DMS79 (cell line): ENCODE data around the gene ARHGAP27.

Experiments used
- DNase-seq: peaks from one replicate; lab custom pipeline; 2025; lab: John Stamatoyannopoulos, UW

Gene ARHGAP27

DNA sequence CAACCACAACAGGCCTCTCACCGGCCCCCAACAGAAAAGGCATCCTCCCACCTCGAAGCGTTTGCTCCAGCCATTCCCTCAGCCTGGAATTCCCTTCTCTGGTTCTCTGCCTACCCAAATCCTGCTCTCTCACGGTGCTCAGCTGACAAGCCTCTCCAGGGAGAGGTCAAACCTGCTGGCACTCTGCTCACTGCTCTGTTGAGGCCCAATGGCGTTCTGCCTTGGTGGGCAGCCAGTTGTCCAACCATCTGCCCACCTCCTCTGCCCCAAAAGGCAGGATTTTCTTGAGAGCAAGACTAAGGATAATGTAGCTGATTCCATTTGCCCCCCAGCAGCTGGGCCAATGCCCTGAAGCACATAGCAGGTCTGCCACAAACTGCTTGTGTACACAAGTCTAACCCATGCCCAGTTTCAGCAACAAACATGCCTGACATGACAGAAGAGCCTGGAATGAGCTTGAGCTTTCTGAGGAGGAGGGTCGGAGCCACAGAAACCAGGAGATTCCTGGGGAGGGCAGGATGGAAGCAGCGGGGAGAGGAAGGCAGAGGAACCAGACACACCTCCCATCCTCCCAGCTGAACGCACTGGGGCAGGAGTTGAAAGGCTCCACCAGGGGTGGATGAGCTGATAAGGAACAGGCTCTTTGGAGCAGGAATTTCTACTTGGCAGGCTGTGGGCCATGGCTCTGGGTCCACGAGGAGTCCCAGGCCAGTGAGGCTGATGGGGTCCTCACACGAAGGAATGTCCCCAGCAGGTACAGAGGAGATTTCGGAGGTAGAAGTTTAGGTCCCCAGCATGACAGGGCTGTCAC, 23.9 kb downstream of the ARHGAP27 start:
- DNase-seq = no peak

GRCh38 chr17:45406107-45406506, 26.6 kb downstream of the ARHGAP27 start:
- no peak for DNase-seq

DNA sequence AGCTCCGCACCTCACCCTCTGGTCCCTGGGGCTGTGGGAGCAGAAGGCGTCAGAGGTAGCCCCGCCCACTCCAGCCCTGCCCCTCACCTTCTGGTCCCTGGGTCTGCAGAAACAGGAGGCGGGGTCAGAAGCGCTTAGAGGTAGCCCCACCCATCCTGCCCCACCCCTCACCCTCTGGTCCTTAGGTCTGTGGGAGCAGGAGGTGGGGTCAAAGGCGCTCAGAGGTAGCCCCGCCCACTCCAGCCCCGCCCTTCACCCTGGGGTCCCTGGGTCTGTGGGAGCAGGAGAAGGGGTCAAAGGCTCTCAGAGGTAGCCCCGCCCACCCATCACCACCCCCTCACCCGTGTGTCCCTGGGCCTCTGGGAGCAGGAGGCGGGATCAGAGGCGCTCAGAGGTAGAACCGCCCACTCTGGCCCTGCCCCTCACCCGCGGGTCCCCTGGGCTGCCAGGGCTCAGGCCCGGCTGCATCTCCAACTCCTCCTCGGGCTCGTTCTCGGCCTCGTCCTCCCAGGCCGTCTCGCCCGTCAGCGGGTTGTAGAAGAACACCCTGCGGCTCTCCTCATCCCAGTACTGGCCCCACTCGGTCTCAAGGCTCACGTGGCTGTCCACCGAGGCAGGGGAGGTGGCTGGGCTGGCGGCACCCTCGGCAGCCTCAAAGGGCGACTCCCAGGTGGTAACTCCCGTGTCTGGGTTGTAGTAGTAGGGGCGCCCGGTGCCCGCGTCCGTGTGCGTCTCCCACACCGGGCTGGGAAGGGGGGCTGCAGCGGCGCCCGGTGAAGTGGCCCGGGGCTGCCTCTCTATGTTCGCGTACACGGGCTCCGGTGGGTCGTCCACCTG, 27.2 kb downstream of the ARHGAP27 start:
- DNase-seq = no peak

GRCh38 chr17:45404870-45405249, 27.8 kb downstream of the ARHGAP27 start:
- DNase-seq = no peak

DNA sequence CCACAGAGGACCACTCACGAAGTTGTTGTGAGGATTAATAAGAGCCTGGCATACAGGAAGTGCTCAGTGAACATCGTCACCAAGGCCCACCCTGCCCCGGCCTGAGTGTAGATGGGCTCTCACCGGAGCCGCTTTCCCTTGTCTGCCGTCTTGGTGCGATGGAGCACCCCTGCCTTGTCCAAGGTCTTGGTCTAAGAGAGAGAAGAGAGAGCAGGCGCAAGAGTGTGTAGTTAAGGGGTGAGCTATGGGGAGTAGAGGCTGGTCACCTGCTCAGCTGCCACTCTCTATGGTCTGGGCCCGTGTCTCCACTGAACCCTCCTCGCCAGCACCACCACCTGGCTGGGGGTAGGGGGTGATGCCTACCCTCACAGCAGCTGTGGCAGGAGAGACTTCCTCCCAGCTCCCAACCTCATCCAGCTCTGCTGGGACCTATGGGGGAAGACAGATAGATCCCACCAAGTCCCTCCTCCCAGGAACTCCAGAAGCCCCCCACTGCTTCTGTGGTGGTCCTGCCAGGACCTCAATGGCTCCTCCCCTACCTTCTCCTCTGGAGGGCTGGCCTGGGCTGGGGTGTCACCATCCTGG, 28.7 kb downstream of the ARHGAP27 start:
- no peak for DNase-seq

GRCh38 chr17:45402916-45403315, 29.8 kb downstream of the ARHGAP27 start:
- no peak for DNase-seq

- no peak for DNase-seq
Measured at GRCh38 chr17:45398800-45399199, 33.9 kb downstream of the ARHGAP27 start.

GRCh38 chr17:45397796-45398195, 34.9 kb downstream of the ARHGAP27 start:
- DNase-seq = no peak

DNA sequence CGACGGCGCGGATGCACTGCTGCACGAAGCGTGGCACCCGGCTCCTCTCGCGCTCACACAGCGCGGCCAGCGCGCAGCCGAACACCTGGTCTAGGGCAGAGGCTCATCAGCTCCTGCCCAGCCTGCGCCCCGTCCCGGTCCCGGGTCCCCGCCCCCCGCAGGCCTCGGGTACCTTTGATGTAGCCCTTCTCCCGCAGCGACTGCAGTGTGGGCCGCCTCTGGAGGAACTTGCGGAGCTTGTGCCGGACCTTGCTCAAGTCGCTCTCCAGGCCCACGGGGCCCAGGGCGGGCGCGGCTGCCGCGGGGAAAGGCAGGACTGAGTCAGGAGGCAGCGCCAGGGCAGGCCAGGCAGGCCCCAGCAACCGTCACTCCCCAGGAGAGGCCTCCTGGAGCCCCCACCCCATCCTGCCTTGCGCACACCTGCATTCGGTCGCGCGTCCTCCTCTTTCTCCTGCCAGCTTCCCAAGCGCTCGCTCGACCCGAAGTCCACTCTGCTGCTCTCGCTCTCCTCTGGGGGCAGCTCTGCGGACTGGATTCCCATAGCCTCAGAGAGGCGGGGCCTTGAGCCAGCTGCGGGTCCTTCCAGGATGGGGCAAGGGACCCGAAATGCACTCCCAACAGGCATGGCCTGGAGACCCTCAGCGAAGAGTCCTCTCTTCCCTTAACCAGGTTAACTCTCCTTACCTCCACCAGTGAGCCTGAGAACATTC, 36.0 kb downstream of the ARHGAP27 start:
- DNase-seq = no peak

GRCh38 chr17:45395569-45396415, 36.9 kb downstream of the ARHGAP27 start:
- no peak for DNase-seq

DNA sequence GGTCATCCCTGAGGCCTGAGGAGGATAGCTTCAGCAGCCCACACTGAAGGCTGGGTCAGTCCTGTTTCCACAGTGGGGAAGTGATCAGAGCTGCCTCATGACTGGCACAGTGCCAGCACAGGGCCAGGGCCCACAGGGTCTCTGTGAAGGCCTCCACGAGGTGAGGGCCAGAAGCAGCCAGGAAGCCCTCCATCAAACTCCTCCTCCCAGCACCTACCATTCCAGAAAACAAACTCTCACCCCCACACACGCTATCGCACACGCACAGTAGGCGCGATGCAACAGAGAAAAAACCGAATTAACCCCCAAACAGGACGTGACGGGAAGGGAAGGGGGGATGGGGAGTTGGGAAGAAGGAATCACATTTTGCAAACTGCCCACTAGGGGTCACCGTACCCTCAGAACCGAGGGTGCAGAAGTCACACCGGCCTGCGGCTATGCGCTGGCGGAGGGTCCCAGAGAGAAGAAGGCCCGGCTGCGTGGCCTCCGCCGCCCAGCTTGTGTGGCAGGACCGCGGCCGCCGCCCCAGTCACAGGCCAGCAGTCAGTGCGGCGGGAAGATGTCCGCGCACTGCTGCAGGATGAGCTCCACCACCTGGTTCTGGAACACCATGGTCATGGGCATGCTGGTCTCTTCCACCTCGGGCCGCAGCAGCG, 37.6 kb downstream of the ARHGAP27 start:
- DNase-seq = peak; percentile 19

GRCh38 chr17:45394564-45394912, 38.1 kb downstream of the ARHGAP27 start:
- no peak for DNase-seq

- DNase-seq = no peak
Measured at GRCh38 chr17:45394091-45394490, 38.6 kb downstream of the ARHGAP27 start.

GRCh38 chr17:45393411-45393810, 39.3 kb downstream of the ARHGAP27 start:
- DNase-seq = no peak

DNA sequence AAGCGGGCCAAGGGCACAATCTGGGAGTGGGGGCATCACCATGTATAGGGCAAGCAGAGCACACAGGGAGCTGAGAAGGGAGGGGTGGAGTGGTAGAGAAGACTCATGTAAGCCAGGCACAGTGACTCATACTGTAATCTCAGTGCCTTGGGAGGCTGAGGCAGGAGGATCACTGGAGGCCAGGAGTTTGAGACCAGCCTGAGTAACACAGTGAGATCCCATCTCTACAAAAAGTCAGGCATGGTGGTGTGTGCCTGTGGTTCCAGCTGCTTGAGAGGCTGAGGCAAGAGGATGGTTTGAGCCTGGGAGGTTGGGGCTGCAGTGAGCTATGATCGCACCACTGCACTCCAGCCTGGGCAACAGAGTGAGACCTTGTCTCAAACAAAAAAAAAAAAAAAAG, 40.8 kb downstream of the ARHGAP27 start:
- DNase-seq = no peak

DNA sequence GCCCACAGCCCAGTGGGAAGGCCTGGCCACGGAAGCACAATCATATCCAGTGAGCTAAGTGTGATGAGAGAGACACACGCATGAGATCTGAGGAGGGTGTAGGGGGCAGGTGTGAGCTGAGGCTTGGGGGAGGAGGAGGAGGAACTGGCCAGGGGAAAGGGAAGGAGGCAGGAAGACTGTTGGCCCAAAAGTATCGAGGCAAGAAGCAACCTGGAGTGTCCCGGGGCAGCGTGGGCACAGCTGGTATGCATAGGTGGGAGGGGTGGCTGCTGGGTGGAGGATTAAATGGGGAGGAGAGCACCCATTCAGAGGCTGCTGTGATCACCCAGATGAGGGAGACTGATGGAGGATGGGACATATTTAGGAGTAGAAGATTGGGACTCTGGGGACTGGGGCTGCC, 41.4 kb downstream of the ARHGAP27 start:
- no peak for DNase-seq

DNA sequence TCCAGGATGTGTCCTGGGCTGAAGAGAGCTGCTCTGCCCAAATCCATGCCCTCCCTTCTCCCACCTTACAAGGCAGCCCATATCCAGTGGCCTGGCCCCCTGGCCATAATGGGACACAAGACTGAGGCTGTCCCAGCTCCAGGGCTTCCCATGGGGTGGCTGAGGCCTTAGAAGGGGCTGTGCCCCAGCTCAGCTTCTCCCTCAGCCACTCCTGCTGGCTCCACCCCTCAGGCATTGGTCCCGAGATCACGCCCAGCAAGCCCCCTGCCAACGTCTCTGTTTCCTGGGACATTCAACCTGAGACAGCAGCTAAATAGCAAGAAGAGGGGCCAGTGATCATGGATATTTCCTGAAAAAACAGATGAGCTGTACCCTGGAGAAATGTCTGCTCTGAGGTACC, 43.3 kb downstream of the ARHGAP27 start:
- DNase-seq = no peak

- DNase-seq = no peak
Measured at GRCh38 chr17:45388604-45389325, 43.9 kb downstream of the ARHGAP27 start.

DNA sequence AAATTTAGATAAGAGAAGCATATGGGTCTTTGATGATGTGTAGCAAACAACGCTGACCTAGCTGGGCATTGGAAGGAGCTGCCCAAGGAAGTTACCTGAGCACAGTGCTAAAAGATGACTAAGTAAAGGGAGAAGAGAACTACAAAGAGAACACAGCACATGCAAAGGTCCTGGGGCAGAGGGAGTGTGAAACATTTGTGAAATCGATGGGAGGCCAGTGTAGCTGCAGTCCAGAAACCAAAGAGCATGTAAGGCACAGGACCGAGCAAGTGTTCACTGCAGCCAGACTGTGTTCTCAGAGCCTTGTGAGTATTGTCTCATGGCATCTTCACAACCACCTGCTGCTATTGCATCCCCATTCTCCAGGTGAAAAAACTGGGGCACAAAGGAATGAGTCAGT, 44.9 kb downstream of the ARHGAP27 start:
- DNase-seq = no peak

- no peak for DNase-seq
Measured at GRCh38 chr17:45386178-45386577, 46.5 kb downstream of the ARHGAP27 start.
